ENCODE data around the gene SELP. TPM values are rescaled to one million over a fixed set of nuclear protein-coding genes. Genes with fewer than 3 reads are reported as not detected.

Gene SELP
- total and polyA plus RNA-seq, 2 of the 13 experiments (the other 11 are each of a cell fraction or from before 2014, with no cell fraction given) = 0.11 TPM; not detected in 1

DNA sequence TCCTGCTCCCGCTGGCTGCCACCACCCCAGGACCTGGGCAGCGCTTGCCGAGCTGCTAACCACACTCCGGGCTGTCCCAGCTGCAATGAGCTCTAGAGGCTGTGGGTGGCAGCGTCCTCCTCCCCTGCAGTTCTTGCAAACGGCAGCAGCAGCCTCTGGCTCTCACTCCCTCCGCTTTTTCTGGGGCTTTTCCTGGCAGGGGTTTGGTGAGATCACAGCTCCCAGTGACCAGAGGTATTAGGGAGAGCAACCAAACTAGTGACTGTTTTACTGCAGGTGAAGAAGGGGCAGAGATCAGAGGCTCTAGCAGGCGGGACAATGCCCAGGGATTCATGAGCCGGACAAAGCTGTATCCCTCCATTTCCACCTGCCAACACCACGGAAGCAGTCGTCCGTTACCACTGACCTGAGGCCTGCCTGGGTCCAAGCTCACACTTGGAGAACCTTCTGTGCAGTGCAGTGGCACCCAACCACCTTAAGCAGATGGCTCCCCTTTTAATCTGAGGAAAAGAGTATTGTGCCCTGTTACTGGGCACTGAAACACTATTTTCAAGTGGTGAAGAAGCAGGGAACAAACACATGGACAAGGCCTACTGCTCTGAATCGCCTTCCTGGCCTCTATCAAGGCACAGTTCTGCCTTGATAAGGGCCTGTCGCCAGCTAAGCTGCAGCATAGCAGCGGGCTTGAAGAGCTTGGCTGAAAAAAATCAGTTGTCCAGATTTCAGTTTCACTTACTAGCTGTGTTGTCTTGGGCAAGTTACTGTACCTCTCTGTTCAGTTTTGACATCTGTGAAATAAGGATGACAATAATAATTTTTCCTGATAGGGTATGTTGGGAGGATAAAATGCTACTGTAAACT is 43.3 kb downstream of the SELP start, which contains the start of gene F5 (continued):
- TF ChIP-seq NFE2L1 (CRISPR knock-in tag; IDR thresholded peaks at IDR 0.05; ENCODE audit: borderline replicate concordance) (no peak), PHF21A (CRISPR knock-in tag; IDR thresholded peaks at IDR 0.05) (peak; percentile 57; the same call in 1 of the 2 replicates), ZIK1 (CRISPR knock-in tag; IDR thresholded peaks at IDR 0.05; ENCODE audit: borderline replicate concordance, low read depth) (no peak), HMGA1 (CRISPR knock-in tag; conservative IDR thresholded peaks at IDR 0.05) (no peak), CBX5 (CRISPR knock-in tag; IDR thresholded peaks at IDR 0.05; ENCODE audit: borderline replicate concordance) (peak; percentile 91; the same call in 1 of the 2 replicates), ZNF746 (CRISPR knock-in tag; IDR thresholded peaks at IDR 0.05) (peak; percentile 78; the same call in 1 of the 2 replicates), ZNF607 (CRISPR knock-in tag; IDR thresholded peaks at IDR 0.05; ENCODE audit: borderline replicate concordance) (no peak), ZNF235 (CRISPR knock-in tag; IDR thresholded peaks at IDR 0.05; ENCODE audit: borderline replicate concordance) (no peak), NAIF1 (CRISPR knock-in tag; IDR thresholded peaks at IDR 0.05; ENCODE audit: borderline replicate concordance) (no peak), ZNF382 (CRISPR knock-in tag; IDR thresholded peaks at IDR 0.05; ENCODE audit: borderline replicate concordance) (no peak), ZNF180 (CRISPR knock-in tag; IDR thresholded peaks at IDR 0.05; ENCODE audit: borderline replicate concordance, low read depth) (0 out of 2 replicates have a peak, but pooled peaks have one; percentile 45), AKAP8 (CRISPR knock-in tag; IDR thresholded peaks at IDR 0.05) (no peak), SSRP1 (CRISPR knock-in tag; IDR thresholded peaks at IDR 0.05) (no peak), SP1 (IDR thresholded peaks at IDR 0.05) (no peak), SP1 (CRISPR knock-in tag; IDR thresholded peaks at IDR 0.05) (peak; percentile 28; the same call in 1 of the 2 replicates), ZNF256 (CRISPR knock-in tag; conservative IDR thresholded peaks at IDR 0.05) (peak; percentile 50; the same call in 1 of the 2 replicates), IKZF1 (IDR thresholded peaks at IDR 0.05) (no peak), ZSCAN9 (CRISPR knock-in tag; IDR thresholded peaks at IDR 0.05; ENCODE audit: borderline replicate concordance) (no peak), ZNF451 (CRISPR knock-in tag; IDR thresholded peaks at IDR 0.05) (0 out of 2 replicates have a peak, but pooled peaks have one; percentile 70), TEAD3 (CRISPR knock-in tag; optimal IDR thresholded peaks at IDR 0.05; ENCODE audit: borderline replicate concordance) (peak; percentile 62), ZNF616 (CRISPR knock-in tag; IDR thresholded peaks at IDR 0.05; ENCODE audit: low read depth) (peak; percentile 62; the same call in 1 of the 2 replicates), ZNF652 (CRISPR knock-in tag; IDR thresholded peaks at IDR 0.05; ENCODE audit: borderline replicate concordance, low read depth) (peak; percentile 25; the same call in 1 of the 2 replicates), DNMT1 (CRISPR knock-in tag; IDR thresholded peaks at IDR 0.05) (peak; percentile 28; the same call in 1 of the 2 replicates)
- TF ChIP-seq, protein P1, sequence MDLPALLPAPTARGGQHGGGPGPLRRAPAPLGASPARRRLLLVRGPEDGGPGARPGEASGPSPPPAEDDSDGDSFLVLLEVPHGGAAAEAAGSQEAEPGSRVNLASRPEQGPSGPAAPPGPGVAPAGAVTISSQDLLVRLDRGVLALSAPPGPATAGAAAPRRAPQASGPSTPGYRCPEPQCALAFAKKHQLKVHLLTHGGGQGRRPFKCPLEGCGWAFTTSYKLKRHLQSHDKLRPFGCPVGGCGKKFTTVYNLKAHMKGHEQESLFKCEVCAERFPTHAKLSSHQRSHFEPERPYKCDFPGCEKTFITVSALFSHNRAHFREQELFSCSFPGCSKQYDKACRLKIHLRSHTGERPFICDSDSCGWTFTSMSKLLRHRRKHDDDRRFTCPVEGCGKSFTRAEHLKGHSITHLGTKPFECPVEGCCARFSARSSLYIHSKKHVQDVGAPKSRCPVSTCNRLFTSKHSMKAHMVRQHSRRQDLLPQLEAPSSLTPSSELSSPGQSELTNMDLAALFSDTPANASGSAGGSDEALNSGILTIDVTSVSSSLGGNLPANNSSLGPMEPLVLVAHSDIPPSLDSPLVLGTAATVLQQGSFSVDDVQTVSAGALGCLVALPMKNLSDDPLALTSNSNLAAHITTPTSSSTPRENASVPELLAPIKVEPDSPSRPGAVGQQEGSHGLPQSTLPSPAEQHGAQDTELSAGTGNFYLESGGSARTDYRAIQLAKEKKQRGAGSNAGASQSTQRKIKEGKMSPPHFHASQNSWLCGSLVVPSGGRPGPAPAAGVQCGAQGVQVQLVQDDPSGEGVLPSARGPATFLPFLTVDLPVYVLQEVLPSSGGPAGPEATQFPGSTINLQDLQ (CRISPR knock-in tag; IDR thresholded peaks at IDR 0.05) = no peak
- TF ChIP-seq, protein P2, sequence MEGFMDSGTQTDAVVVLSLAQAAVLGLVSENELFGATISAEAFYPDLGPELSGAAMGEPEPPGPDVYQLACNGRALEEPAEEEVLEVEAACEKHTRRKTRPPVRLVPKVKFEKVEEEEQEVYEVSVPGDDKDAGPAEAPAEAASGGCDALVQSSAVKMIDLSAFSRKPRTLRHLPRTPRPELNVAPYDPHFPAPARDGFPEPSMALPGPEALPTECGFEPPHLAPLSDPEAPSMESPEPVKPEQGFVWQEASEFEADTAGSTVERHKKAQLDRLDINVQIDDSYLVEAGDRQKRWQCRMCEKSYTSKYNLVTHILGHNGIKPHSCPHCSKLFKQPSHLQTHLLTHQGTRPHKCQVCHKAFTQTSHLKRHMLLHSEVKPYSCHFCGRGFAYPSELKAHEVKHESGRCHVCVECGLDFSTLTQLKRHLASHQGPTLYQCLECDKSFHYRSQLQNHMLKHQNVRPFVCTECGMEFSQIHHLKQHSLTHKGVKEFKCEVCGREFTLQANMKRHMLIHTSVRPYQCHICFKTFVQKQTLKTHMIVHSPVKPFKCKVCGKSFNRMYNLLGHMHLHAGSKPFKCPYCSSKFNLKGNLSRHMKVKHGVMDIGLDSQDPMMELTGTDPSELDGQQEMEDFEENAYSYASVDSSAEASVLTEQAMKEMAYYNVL (CRISPR knock-in tag; IDR thresholded peaks at IDR 0.05; ENCODE audit: borderline replicate concordance) = no peak; the same call in 1 of the 2 replicates
- TF ChIP-seq, protein P3, sequence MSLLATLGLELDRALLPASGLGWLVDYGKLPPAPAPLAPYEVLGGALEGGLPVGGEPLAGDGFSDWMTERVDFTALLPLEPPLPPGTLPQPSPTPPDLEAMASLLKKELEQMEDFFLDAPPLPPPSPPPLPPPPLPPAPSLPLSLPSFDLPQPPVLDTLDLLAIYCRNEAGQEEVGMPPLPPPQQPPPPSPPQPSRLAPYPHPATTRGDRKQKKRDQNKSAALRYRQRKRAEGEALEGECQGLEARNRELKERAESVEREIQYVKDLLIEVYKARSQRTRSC (CRISPR knock-in tag; IDR thresholded peaks at IDR 0.05; ENCODE audit: low read depth) = no peak

Data from HepG2 (cell line).